Measurements from ENCODE around the gene AFMID. TPM values are rescaled to one million over a fixed set of nuclear protein-coding genes. Genes with fewer than 3 reads are reported as not detected.

Gene AFMID
- polyA plus RNA-seq, 3 donors = 7.1 to 45.7 (median 14.2) TPM

- no peak overlapping the region for H3K4me3 Mint-ChIP-seq
- Histone ChIP-seq H3K27ac (ENCODE audit: low read depth in 1 of 2, low read length in 2 of 2) (no peak overlapping the region), H3K36me3 (replicated peaks in 1 of 2; ENCODE audit: control insufficient read depth in 1 of 2, insufficient read depth in 2 of 2, low read length in 2 of 2) (no peaks in the 10 kb centered on the region), H3K4me3 (replicated peaks in 1 of 3; ENCODE audit: low read depth in 2 of 3, low read length in 3 of 3) (no peak overlapping the region), H3K79me2 (ENCODE audit: insufficient read depth, low read length) (no peaks in the 10 kb centered on the region), H2AFZ (ENCODE audit: insufficient read depth, low read depth, low read length, poor library complexity, severe bottlenecking) (no peak overlapping the region), H3K4me2 (replicated peaks; ENCODE audit: extremely low read depth, low read length, poor library complexity, severe bottlenecking) (no peak overlapping the region), H3K27me3 (ENCODE audit: control insufficient read depth in 2 of 2, insufficient read depth in 2 of 2, low read length in 2 of 2) (no peaks in the 10 kb centered on the region), H3K9ac (ENCODE audit: insufficient read depth, low read length, poor library complexity, severe bottlenecking) (no peak overlapping the region), H4K20me1 (ENCODE audit: insufficient read depth, low read length) (no peaks in the 10 kb centered on the region), H3K4me1 (ENCODE audit: control insufficient read depth in 1 of 2, insufficient read depth in 2 of 2, low read length in 2 of 2) (no peaks in the 10 kb centered on the region), H3K9me3 (replicated peaks in 1 of 2; ENCODE audit: control insufficient read depth in 1 of 2, insufficient read depth in 1 of 2, low read length in 2 of 2) (no peaks in the 10 kb centered on the region)
- H3K27me3 Mint-ChIP-seq (ENCODE audit: low read depth in 3 of 3) = peaks cover 3 to 5% (median 3%) of the 10 kb centered on the region in 3 donors
- peaks cover 0 to 3% (median 0%) of the 10 kb centered on the region in 7 donors for H3K9me3 Mint-ChIP-seq
- H3K4me1 Mint-ChIP-seq = peaks cover 13% of the 10 kb centered on the region
- no peak for TF ChIP-seq CTCF (IDR thresholded peaks at IDR 0.05)
- intact Hi-C loops (cut with micrococcal nuclease) = no loop called here
- H3K36me3 Mint-ChIP-seq = no peaks in the 10 kb centered on the region
- DNase-seq = peak; percentile 69 to 82 (median 77)
- peak overlapping the region in 4 of 7 donors; percentile 43 to 80 (median 62) for H3K27ac Mint-ChIP-seq
- WGBS (ENCODE audit: insufficient coverage) = 66% methylated on average over 13 of the region's 21 CpGs
Measured at GRCh38 chr17:78242024-78242742, 55.0 kb downstream of the AFMID start.

- H3K36me3 Mint-ChIP-seq = no peaks in the 10 kb centered on the region
Measured at GRCh38 chr17:78247304-78247703, 60.1 kb downstream of the AFMID start.

More at GRCh38 chr17:78247304-78247703, 60.1 kb downstream of the AFMID start:
- Mint-ChIP-seq H3K9me3 (peaks cover 0 to 3% (median 0%) of the 10 kb centered on the region in 7 donors), H3K27ac (no peak overlapping the region), H3K27me3 (ENCODE audit: low read depth in 3 of 3) (peaks cover 6 to 10% (median 7%) of the 10 kb centered on the region in 3 donors), H3K4me1 (peaks cover 19% of the 10 kb centered on the region), H3K4me3 (peak overlapping the region in 1 of 2 donors; percentile 37)
- no CpG with 5 or more reads among the region's 8 CpGs for WGBS (ENCODE audit: insufficient coverage)
- Histone ChIP-seq H3K4me2 (replicated peaks; ENCODE audit: extremely low read depth, low read length, poor library complexity, severe bottlenecking) (no peak overlapping the region), H3K4me3 (replicated peaks in 1 of 3; ENCODE audit: low read depth in 2 of 3, low read length in 3 of 3) (no peak overlapping the region), H3K9me3 (replicated peaks in 1 of 2; ENCODE audit: control insufficient read depth in 1 of 2, insufficient read depth in 1 of 2, low read length in 2 of 2) (no peaks in the 10 kb centered on the region), H3K4me1 (ENCODE audit: control insufficient read depth in 1 of 2, insufficient read depth in 2 of 2, low read length in 2 of 2) (peaks cover 4 to 12% of the 10 kb centered on the region in 2 donors), H4K20me1 (ENCODE audit: insufficient read depth, low read length) (no peaks in the 10 kb centered on the region), H3K9ac (ENCODE audit: insufficient read depth, low read length, poor library complexity, severe bottlenecking) (no peak overlapping the region), H2AFZ (ENCODE audit: insufficient read depth, low read depth, low read length, poor library complexity, severe bottlenecking) (no peak overlapping the region), H3K27ac (ENCODE audit: low read depth in 1 of 2, low read length in 2 of 2) (no peak overlapping the region), H3K36me3 (replicated peaks in 1 of 2; ENCODE audit: control insufficient read depth in 1 of 2, insufficient read depth in 2 of 2, low read length in 2 of 2) (no peaks in the 10 kb centered on the region), H3K27me3 (ENCODE audit: control insufficient read depth in 2 of 2, insufficient read depth in 2 of 2, low read length in 2 of 2) (peaks cover 0 to 8% of the 10 kb centered on the region in 2 donors), H3K79me2 (ENCODE audit: insufficient read depth, low read length) (no peaks in the 10 kb centered on the region)
- TF ChIP-seq CTCF (IDR thresholded peaks at IDR 0.05) = no peak
- DNase-seq = no peak
- intact Hi-C loops (cut with micrococcal nuclease) = no loop called here
